Panc1 (cell line): ENCODE data around the gene ZNF888. TPM values are rescaled to one million over a fixed set of nuclear protein-coding genes. Genes with fewer than 3 reads are reported as not detected.
"Not testable (repeated sequence)": the region's sequence is repeated elsewhere in the genome, so short reads cannot be mapped to it uniquely, and the experiment has no call there.

Source experiments
- ATAC-seq: fragments of 200-7000 bp; cut with Tn5 transposase; 2 replicates; pipeline ENCODE4 v1.9.1; 2020; ENCODE audit warnings: mild to moderate bottlenecking, moderate library complexity
- BruUV-seq: library from RNA; stranded (reverse); fragments of 400-500 nt; replicated peaks from 2 replicates; lab custom pipeline; 2021; lab: Mats Ljungman, UMichigan
- CTCF ChIA-PET: fragments of 300-600 bp; sonication (Branson Sonifier 250); formaldehyde crosslinking; loops from one replicate; lab custom pipeline; 2022; ENCODE audit warnings: antibody characterized with exemption; lab: Charles Lee
- POLR2A ChIA-PET: fragments of 300-600 bp; sonication (Branson Sonifier 250); formaldehyde crosslinking; loops from one replicate; lab custom pipeline; 2022; ENCODE audit warnings: antibody characterized with exemption; lab: Charles Lee
- DNase-seq: peaks from one replicate; pipeline ENCODE4 v3.0.0-alpha.2; 2010; ENCODE audit warnings: low read depth, low spot score
- H3K27ac ChIP-seq: 2 replicates; pipeline ENCODE4 v1.5.1; 2011; ENCODE audit warnings: mild to moderate bottlenecking, low read length, inconsistent platforms
- H3K27me3 ChIP-seq: fragments of 200-500 bp; sonication (Bioruptor generic); 2 replicates; pipeline ENCODE4 v1.6.0; 2014; ENCODE audit warnings: low read length, inconsistent platforms; ENCODE audit not compliant: control insufficient read depth, insufficient read depth
- H3K36me3 ChIP-seq: fragments of 200-500 bp; sonication (Bioruptor generic); 2 replicates; pipeline ENCODE4 v1.5.1; 2014; ENCODE audit warnings: inconsistent platforms, mild to moderate bottlenecking, low read length, moderate library complexity; ENCODE audit not compliant: control insufficient read depth, insufficient read depth
- H3K4me1 ChIP-seq: 2 replicates; pipeline ENCODE4 v1.5.1; 2011; ENCODE audit warnings: inconsistent platforms, mild to moderate bottlenecking, low read length, moderate library complexity; ENCODE audit not compliant: control insufficient read depth, insufficient read depth
- H3K4me3 ChIP-seq, 2 experiments: 2 replicates each; pipeline ENCODE4 v1.5.1; 2011 to 2012; ENCODE audit warnings: low read depth in 2 of 2, low read length in 2 of 2, mild to moderate bottlenecking in 2 of 2, inconsistent platforms in 1 of 2, moderate library complexity in 1 of 2
- H3K9me3 ChIP-seq: fragments of 200-500 bp; sonication (Bioruptor generic); 2 replicates; pipeline ENCODE4 v1.5.1; 2014; ENCODE audit warnings: low read depth, mild to moderate bottlenecking, inconsistent platforms, low read length, moderate library complexity; ENCODE audit not compliant: control insufficient read depth, insufficient read depth
- POLR2AphosphoS5 ChIP-seq: IDR thresholded peaks from 2 replicates; pipeline ENCODE4 v1.6.1; 2012; ENCODE audit warnings: mild to moderate bottlenecking, low read depth, low read length, moderate library complexity
- SIN3A ChIP-seq: IDR thresholded peaks from 2 replicates; pipeline ENCODE4 v1.6.1; 2012; ENCODE audit warnings: low read depth, mild to moderate bottlenecking, low read length, moderate library complexity, borderline replicate concordance; ENCODE audit not compliant: insufficient read depth
- TCF7L2 ChIP-seq: IDR thresholded peaks from 2 replicates; pipeline ENCODE4 v1.6.1; 2011; ENCODE audit warnings: mild to moderate bottlenecking, low read depth, low read length, inconsistent platforms
- in situ Hi-C: cut with HindIII; loops from 2 replicates; pipeline ENCODE4 v1.10.0; 2016; ENCODE audit warnings: low sequenced_read_pairs, low pct_unique_long_range_greater_than_20kb
- intact Hi-C: fragments of 100-400 bp; cut with micrococcal nuclease; formaldehyde crosslinking; loops from one replicate; pipeline ENCODE4 v1.10.0; 2022; ENCODE audit not compliant: unreplicated experiment
- total RNA-seq: library from RNA; stranded (reverse); gene quantifications from one replicate; pipeline ENCODE4 v1.2.1, GENCODE V29; 2021; ENCODE audit not compliant: unreplicated experiment
- TF ChIP-seq, protein P1 (sequence below): fragments of 450-650 bp; IDR thresholded peaks from 2 replicates; pipeline ENCODE4 v1.5.1; 2017; ENCODE audit warnings: mild to moderate bottlenecking
- TF ChIP-seq, protein P2 (sequence below), 2 experiments: IDR thresholded peaks; 2 replicates each; pipeline ENCODE4 v1.6.1; 2011 to 2012; ENCODE audit warnings: low read depth in 2 of 2, control low read depth in 1 of 2, low read length in 1 of 2, mild to moderate bottlenecking in 1 of 2, moderate library complexity in 1 of 2; ENCODE audit not compliant: insufficient read depth in 1 of 2

ZNF888 gene
- total RNA-seq, 1 experiment from 2014 or later = 7.4 TPM

DNA sequence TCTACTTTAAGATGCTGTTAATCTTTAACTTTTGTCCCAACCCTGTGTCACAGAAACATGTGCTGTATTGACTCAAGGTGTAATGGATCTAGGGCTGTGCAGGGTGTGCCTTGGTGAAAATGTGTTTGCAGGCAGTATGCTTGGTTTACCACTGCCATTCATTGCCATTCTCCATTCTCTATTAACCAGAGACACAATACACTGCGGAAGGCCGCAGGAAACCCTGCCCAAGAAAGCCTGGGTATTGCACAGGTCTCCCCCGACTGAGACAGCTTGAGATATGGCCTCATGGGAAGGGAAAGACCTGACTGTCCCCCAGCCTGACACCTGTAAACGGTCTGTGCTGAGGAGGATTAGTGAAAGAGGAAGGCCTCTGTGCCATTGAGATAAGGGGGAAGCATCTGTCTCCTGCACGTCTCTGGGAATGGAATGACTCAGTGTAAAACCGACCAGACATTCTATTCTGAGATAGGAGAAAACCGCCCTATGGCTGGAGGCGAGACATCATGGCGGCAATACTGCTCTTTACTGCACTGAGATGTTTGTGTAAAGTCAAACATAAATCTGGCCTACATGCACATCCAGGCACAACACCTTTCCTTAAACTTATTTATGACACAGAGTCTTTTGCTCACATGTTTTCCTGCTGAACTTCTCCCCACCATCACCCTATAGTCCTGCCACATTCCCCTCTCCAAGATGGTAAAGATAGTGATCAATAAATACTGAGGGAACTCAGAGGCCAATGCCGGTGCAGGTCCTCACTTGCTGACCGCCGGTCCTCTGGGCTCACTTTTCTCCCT, 13.1 kb upstream of the ZNF888 start:
- Histone ChIP-seq H3K4me3 (no peak overlapping the region), H3K27ac (no peak overlapping the region), H3K27me3 (no peaks in the 10 kb centered on the region), H3K9me3 (no peaks in the 10 kb centered on the region), H3K4me1 (no peaks in the 10 kb centered on the region), H3K36me3 (no peaks in the 10 kb centered on the region)
- ChIA-PET CTCF (no interaction called here), POLR2A (no interaction called here)
- no TSS peak for BruUV-seq
- DNase-seq (no peak), ATAC-seq (no peak)
- intact Hi-C loops (no loop called here), in situ Hi-C loops (no loop called here)
- TF ChIP-seq SIN3A (no peak), POLR2AphosphoS5 (no peak), TCF7L2 (no peak)
- TF ChIP-seq, protein P1, sequence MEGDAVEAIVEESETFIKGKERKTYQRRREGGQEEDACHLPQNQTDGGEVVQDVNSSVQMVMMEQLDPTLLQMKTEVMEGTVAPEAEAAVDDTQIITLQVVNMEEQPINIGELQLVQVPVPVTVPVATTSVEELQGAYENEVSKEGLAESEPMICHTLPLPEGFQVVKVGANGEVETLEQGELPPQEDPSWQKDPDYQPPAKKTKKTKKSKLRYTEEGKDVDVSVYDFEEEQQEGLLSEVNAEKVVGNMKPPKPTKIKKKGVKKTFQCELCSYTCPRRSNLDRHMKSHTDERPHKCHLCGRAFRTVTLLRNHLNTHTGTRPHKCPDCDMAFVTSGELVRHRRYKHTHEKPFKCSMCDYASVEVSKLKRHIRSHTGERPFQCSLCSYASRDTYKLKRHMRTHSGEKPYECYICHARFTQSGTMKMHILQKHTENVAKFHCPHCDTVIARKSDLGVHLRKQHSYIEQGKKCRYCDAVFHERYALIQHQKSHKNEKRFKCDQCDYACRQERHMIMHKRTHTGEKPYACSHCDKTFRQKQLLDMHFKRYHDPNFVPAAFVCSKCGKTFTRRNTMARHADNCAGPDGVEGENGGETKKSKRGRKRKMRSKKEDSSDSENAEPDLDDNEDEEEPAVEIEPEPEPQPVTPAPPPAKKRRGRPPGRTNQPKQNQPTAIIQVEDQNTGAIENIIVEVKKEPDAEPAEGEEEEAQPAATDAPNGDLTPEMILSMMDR = no peak
- TF ChIP-seq, protein P2, sequence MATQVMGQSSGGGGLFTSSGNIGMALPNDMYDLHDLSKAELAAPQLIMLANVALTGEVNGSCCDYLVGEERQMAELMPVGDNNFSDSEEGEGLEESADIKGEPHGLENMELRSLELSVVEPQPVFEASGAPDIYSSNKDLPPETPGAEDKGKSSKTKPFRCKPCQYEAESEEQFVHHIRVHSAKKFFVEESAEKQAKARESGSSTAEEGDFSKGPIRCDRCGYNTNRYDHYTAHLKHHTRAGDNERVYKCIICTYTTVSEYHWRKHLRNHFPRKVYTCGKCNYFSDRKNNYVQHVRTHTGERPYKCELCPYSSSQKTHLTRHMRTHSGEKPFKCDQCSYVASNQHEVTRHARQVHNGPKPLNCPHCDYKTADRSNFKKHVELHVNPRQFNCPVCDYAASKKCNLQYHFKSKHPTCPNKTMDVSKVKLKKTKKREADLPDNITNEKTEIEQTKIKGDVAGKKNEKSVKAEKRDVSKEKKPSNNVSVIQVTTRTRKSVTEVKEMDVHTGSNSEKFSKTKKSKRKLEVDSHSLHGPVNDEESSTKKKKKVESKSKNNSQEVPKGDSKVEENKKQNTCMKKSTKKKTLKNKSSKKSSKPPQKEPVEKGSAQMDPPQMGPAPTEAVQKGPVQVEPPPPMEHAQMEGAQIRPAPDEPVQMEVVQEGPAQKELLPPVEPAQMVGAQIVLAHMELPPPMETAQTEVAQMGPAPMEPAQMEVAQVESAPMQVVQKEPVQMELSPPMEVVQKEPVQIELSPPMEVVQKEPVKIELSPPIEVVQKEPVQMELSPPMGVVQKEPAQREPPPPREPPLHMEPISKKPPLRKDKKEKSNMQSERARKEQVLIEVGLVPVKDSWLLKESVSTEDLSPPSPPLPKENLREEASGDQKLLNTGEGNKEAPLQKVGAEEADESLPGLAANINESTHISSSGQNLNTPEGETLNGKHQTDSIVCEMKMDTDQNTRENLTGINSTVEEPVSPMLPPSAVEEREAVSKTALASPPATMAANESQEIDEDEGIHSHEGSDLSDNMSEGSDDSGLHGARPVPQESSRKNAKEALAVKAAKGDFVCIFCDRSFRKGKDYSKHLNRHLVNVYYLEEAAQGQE (IDR thresholded peaks at IDR 0.05; ENCODE audit: insufficient read depth in 1 of 2, low read depth in 2 of 2, low read length in 1 of 2) = no peak

DNA sequence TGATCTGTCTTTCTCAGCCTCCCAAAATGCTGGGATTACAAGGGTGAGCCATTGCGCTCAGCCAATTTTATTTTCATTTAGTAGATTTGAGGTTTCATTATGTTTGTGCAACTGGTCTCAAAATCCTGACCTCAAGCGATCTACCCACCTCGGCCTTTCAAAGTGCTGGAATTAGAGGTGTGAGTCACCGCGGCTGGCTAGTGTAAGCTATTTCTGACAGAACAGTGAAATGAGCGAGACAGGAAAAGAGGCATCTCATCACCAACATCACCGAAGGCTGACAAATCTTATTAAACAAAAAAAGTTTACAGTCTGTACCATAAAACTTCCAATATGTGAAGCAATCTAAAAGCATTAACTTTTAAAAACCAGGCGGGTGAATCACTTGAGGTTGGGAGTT, 12.2 kb upstream of the ZNF888 start:
- Histone ChIP-seq H3K27me3 (no peaks in the 10 kb centered on the region), H3K27ac (no peak overlapping the region), H3K36me3 (no peaks in the 10 kb centered on the region), H3K4me1 (no peaks in the 10 kb centered on the region), H3K9me3 (no peaks in the 10 kb centered on the region), H3K4me3 (no peak overlapping the region)
- POLR2A ChIA-PET = no interaction called here
- DNase-seq = no peak
- in situ Hi-C loops = no loop called here
- no peak for ATAC-seq
- TF ChIP-seq POLR2AphosphoS5 (no peak), TCF7L2 (no peak), SIN3A (no peak)
- TF ChIP-seq, protein P2 (IDR thresholded peaks at IDR 0.05; ENCODE audit: insufficient read depth in 1 of 2, low read depth in 2 of 2, low read length in 1 of 2) = no peak
- TF ChIP-seq, protein P1 = no peak
- BruUV-seq = no TSS peak
- CTCF ChIA-PET = no interaction called here
- intact Hi-C loops = no loop called here

DNA sequence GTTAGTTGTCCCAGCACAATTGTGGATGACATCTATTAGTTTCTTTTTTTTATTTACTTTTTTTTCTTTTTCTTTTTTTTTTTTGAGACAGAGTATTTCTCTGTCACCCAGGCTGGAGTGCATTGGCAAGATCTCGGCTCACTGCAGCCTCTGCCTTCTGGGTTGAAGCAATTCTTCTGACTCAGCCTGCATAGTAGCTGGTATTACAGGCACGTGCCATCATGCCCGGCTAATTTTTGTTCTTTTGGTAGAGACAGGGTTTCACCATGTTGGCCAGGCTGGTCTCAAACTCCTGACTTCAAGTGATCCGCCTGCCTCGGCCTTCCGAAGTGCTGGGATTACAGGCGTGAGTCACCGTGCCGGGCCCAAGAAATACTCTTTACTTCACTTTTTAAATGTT, 1.4 kb upstream of the ZNF888 start:
- CTCF ChIA-PET = not testable (repeated sequence)

More for the DNA sequence above, 1.4 kb upstream of the ZNF888 start:
- H3K36me3 ChIP-seq, H3K27ac ChIP-seq, BruUV-seq, H3K4me1 ChIP-seq, intact Hi-C loops, H3K9me3 ChIP-seq, ATAC-seq, POLR2A ChIA-PET, DNase-seq, in situ Hi-C loops, H3K4me3 ChIP-seq, H3K27me3 ChIP-seq: not testable (repeated sequence)
